ENCODE measurements around the gene PDE11A. TPM values are rescaled to one million over a fixed set of nuclear protein-coding genes. Genes with fewer than 3 reads are reported as not detected.

Gene PDE11A
- total RNA-seq, 1 donor: under 0.01 TPM

- DNase-seq (ENCODE audit: low read depth): no peak
- H3K4me3 ChIP-seq (ENCODE audit: low read depth, low read length): no peak overlapping the region
- no peak for TF ChIP-seq CTCF (IDR thresholded peaks at IDR 0.05; ENCODE audit: insufficient read depth, low read depth, low read length)
Measured at GRCh38 chr2:177872286-177872685, 200.3 kb downstream of the PDE11A start.

GRCh38 chr2:177869912-177870311 lies 202.7 kb downstream of the PDE11A start:
- no peak for TF ChIP-seq CTCF (IDR thresholded peaks at IDR 0.05; ENCODE audit: insufficient read depth, low read depth, low read length)
- no peak overlapping the region for H3K4me3 ChIP-seq (ENCODE audit: low read depth, low read length)
- DNase-seq (ENCODE audit: low read depth): no peak

GRCh38 chr2:177869209-177869608 lies 203.4 kb downstream of the PDE11A start:
- no peak for TF ChIP-seq CTCF (IDR thresholded peaks at IDR 0.05; ENCODE audit: insufficient read depth, low read depth, low read length)
- H3K4me3 ChIP-seq (ENCODE audit: low read depth, low read length): no peak overlapping the region
- no peak for DNase-seq (ENCODE audit: low read depth)

DNA sequence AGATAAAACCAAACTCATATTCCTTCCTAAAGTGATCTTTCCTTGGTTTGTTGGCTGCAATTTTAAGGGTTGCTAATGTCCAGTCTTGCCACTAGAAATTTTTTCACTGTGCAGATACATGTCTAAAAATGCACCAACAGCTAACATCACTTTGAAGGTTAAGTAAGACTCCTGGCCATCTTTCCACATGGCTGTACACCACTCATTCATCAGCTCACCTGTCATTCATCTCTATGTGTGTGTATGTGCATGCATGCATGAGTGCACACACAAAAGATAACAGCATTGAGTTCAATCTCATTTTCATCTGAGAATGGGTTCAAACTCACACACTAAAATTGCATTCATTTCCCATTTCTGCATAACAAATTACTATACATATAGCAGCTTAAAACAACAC lies 203.8 kb downstream of the PDE11A start:
- no peak for TF ChIP-seq CTCF (IDR thresholded peaks at IDR 0.05; ENCODE audit: insufficient read depth, low read depth, low read length)
- H3K4me3 ChIP-seq (ENCODE audit: low read depth, low read length): no peak overlapping the region
- no peak for DNase-seq (ENCODE audit: low read depth)

DNA sequence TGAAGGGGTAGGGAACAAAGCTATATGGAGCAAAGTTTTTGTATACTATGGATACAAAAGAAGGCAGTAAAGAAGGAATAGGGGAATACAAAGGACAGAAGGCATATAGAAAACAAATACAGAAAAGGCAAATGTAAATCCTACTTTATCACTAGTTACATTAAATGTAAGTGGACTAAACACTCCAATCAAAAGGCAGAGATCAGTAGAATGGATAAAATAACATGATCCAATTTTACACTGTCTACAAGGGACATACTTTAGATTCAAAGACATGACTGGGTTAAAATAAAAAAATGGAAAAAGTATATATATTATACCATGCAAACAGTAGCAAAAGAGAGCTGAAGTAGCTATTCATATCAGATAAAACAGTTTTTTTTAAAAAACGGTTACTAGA lies 215.0 kb downstream of the PDE11A start:
- no peak for TF ChIP-seq CTCF (IDR thresholded peaks at IDR 0.05; ENCODE audit: insufficient read depth, low read depth, low read length)
- no peak overlapping the region for H3K4me3 ChIP-seq (ENCODE audit: low read depth, low read length)
- no peak for DNase-seq (ENCODE audit: low read depth)

GRCh38 chr2:177852389-177852788 lies 220.2 kb downstream of the PDE11A start:
- TF ChIP-seq CTCF (IDR thresholded peaks at IDR 0.05; ENCODE audit: insufficient read depth, low read depth, low read length): no peak
- H3K4me3 ChIP-seq (ENCODE audit: low read depth, low read length): no peak overlapping the region
- DNase-seq (ENCODE audit: low read depth): no peak

- DNase-seq (ENCODE audit: low read depth): no peak
- no peak overlapping the region for H3K4me3 ChIP-seq (ENCODE audit: low read depth, low read length)
- TF ChIP-seq CTCF (IDR thresholded peaks at IDR 0.05; ENCODE audit: insufficient read depth, low read depth, low read length): no peak
Measured at GRCh38 chr2:177843188-177843587, 229.4 kb downstream of the PDE11A start.
